K562 (cell line): Measurements from ENCODE around the gene FTL. TPM values are rescaled to one million over a fixed set of nuclear protein-coding genes. Genes with fewer than 3 reads are reported as not detected.

Source experiments
- ATAC-seq: fragments of 200-7000 bp; cut with Tn5 transposase; 3 replicates; pipeline ENCODE4 v1.9.1; 2020; ENCODE audit warnings: moderate library complexity
- BruUV-seq: library from RNA; stranded (reverse); fragments of 400-500 nt; replicated peaks from 2 replicates; lab custom pipeline; 2021; lab: Mats Ljungman, UMichigan
- CTCF ChIA-PET: fragments of 300-600 bp; formaldehyde crosslinking; extraction: SDS; loops from one replicate; lab custom pipeline; 2021; ENCODE audit warnings: low intra/inter-chr PET ratio; lab: Yijun Ruan, JAX
- POLR2A ChIA-PET: fragments of 300-600, 350-650 bp; sonication (Branson Sonifier 250); formaldehyde crosslinking; extraction: SDS; loops from one replicate; lab custom pipeline; 2021; ENCODE audit warnings: antibody characterized with exemption, inconsistent platforms; lab: Yijun Ruan, JAX
- DNase-seq, 4 experiments: peaks; one replicate each; pipeline versions ENCODE4 v3.0.0 to v3.0.0-alpha.2; 2011 to 2018; ENCODE audit warnings: low spot score in 3 of 4, mixed read lengths in 3 of 4; ENCODE audit errors: extremely low read depth in 1 of 4
- FAIRE-seq: peaks from 2 replicates; lab custom pipeline; 2011; peaks lifted over from hg19 to GRCh38; lab: Jason Lieb, UNC
- H2AFZ ChIP-seq: 2 replicates; pipeline ENCODE4 v1.6.0; 2011; ENCODE audit warnings: low read depth, low read length, control low read depth, inconsistent platforms
- H3K27ac ChIP-seq: fragments of 200-600 bp; 3 replicates; pipeline ENCODE4 v1.8.0; 2011; ENCODE audit warnings: low read depth, mild to moderate bottlenecking, control low read depth, inconsistent platforms, low read length, moderate library complexity, mixed read lengths; ENCODE audit errors: extremely low read depth
- H3K27me3 ChIP-seq, 2 experiments: fragments of 300-600 bp in 1 of 2; 2 replicates in 1 of 2; 3 replicates in 1 of 2; pipeline versions ENCODE4 v1.6.0 to v1.8.0; 2011; ENCODE audit warnings: inconsistent platforms in 2 of 2, low read length in 2 of 2, mild to moderate bottlenecking in 1 of 2, mixed read lengths in 1 of 2, moderate library complexity in 1 of 2; ENCODE audit not compliant: control insufficient read depth in 2 of 2, insufficient read depth in 2 of 2
- H3K36me3 ChIP-seq: fragments of 300-600 bp; 3 replicates; pipeline ENCODE4 v1.8.0; 2011; ENCODE audit warnings: mild to moderate bottlenecking, low read length, inconsistent platforms; ENCODE audit not compliant: control insufficient read depth, insufficient read depth
- H3K4me1 ChIP-seq, 2 experiments: fragments of 200-600 bp in 1 of 2; replicated peaks in 1 of 2; 2 replicates in 1 of 2; 3 replicates in 1 of 2; pipeline versions ENCODE4 v1.5.1 to v1.8.0; 2011; ENCODE audit warnings: inconsistent platforms in 2 of 2, low read length in 2 of 2, mild to moderate bottlenecking in 1 of 2, mixed read lengths in 1 of 2, moderate library complexity in 1 of 2; ENCODE audit not compliant: control insufficient read depth in 2 of 2, insufficient read depth in 2 of 2
- H3K4me2 ChIP-seq: 2 replicates; pipeline ENCODE4 v1.6.1; 2011; ENCODE audit warnings: low read length, control low read depth, inconsistent platforms, mixed read lengths; ENCODE audit not compliant: insufficient read depth
- H3K4me3 ChIP-seq: fragments of 200-600 bp; sonication (generic), shearing (Covaris generic); 2 replicates; pipeline ENCODE4 v1.5.1; 2016; ENCODE audit warnings: control low read depth, inconsistent platforms
- H3K79me2 ChIP-seq: fragments of 200-600 bp; 3 replicates; pipeline ENCODE4 v1.8.0; 2011; ENCODE audit warnings: low read length, inconsistent platforms; ENCODE audit not compliant: control insufficient read depth, insufficient read depth
- H3K9ac ChIP-seq, 2 experiments: 2 replicates each; pipeline versions ENCODE4 v1.6.0 to v1.6.1; 2011; ENCODE audit warnings: low read depth in 2 of 2, low read length in 2 of 2, control low read depth in 1 of 2, inconsistent platforms in 1 of 2, mild to moderate bottlenecking in 1 of 2, mixed read lengths in 1 of 2; ENCODE audit not compliant: insufficient read depth in 1 of 2
- H3K9me1 ChIP-seq: one replicate; pipeline ENCODE4 v1.6.0; 2011; ENCODE audit warnings: inconsistent platforms, mild to moderate bottlenecking, low read length, moderate library complexity; ENCODE audit not compliant: control insufficient read depth, insufficient read depth
- H3K9me3 ChIP-seq: replicated peaks from 2 replicates; pipeline ENCODE4 v1.5.1; 2011; ENCODE audit warnings: low read depth, low read length, inconsistent platforms; ENCODE audit not compliant: control insufficient read depth, insufficient read depth
- H4K20me1 ChIP-seq: replicated peaks from 2 replicates; pipeline ENCODE4 v1.6.1; 2011; ENCODE audit warnings: low read length, inconsistent platforms, mixed read lengths; ENCODE audit not compliant: control insufficient read depth, insufficient read depth
- BHLHE40 ChIP-seq: IDR thresholded peaks from 2 replicates; pipeline ENCODE4 v1.6.1; 2011; ENCODE audit warnings: low read length, improper control_type of control experiment
- E2F3 ChIP-seq: fragments of 250-450 bp; sonication (Bioruptor Pico); IDR thresholded peaks from 2 replicates; pipeline ENCODE4 v1.4.0; 2020; ENCODE audit warnings: mild to moderate bottlenecking
- KLF6 ChIP-seq: fragments of 250-450 bp; sonication (Bioruptor Pico); IDR thresholded peaks from 2 replicates; pipeline ENCODE4 v1.4.0; 2020; ENCODE audit warnings: mild to moderate bottlenecking, moderate library complexity, borderline replicate concordance
- MLLT1 ChIP-seq, 2 experiments: fragments of 450-650 bp; IDR thresholded peaks; 2 replicates each; pipeline ENCODE4 v1.6.1; 2016
- NCOA2 ChIP-seq, 2 experiments: fragments of 450-650 bp; IDR thresholded peaks; 2 replicates each; pipeline ENCODE4 v1.6.1; 2018; ENCODE audit warnings: mild to moderate bottlenecking in 2 of 2, moderate library complexity in 1 of 2; ENCODE audit not compliant: partially characterized antibody in 2 of 2
- NCOR1 ChIP-seq: fragments of 450-650 bp; IDR thresholded peaks from 2 replicates; pipeline ENCODE4 v1.6.1; 2016; ENCODE audit warnings: mild to moderate bottlenecking, moderate library complexity
- NFATC3 ChIP-seq: fragments of 450-650 bp; IDR thresholded peaks from 2 replicates; pipeline ENCODE4 v1.6.1; 2017; ENCODE audit warnings: mild to moderate bottlenecking
- POLR2A ChIP-seq: fragments of 450-650 bp; conservative IDR thresholded peaks from 2 replicates; pipeline ENCODE4 v1.6.1; 2016
- POLR2G ChIP-seq: fragments of 200-400 bp; formaldehyde crosslinking; IDR thresholded peaks from 2 replicates; pipeline ENCODE4 v1.6.1; 2017; ENCODE audit warnings: low read depth, mild to moderate bottlenecking, antibody characterized with exemption, low read length, moderate library complexity
- RBFOX2 ChIP-seq: fragments of 200-400 bp; formaldehyde crosslinking; IDR thresholded peaks from 2 replicates; pipeline ENCODE4 v1.6.1; 2017; ENCODE audit warnings: low read depth, mild to moderate bottlenecking, low read length, moderate library complexity
- SRSF1 ChIP-seq: fragments of 200-400 bp; formaldehyde crosslinking; IDR thresholded peaks from 2 replicates; pipeline ENCODE4 v1.6.1; 2017; ENCODE audit warnings: mild to moderate bottlenecking, low read depth, low read length, moderate library complexity
- TCF15 ChIP-seq: fragments of 250-450 bp; sonication (Bioruptor Pico); IDR thresholded peaks from 2 replicates; pipeline ENCODE4 v1.8.0; 2022; ENCODE audit warnings: moderate library complexity, mild to moderate bottlenecking, inconsistent platforms
- WGBS: fragments of 100-300 bp; shearing (Covaris generic); methylation state at CpG from one replicate; pipeline ENCODE4 v1.1.6; 2016; ENCODE audit warnings: low coverage, mixed read lengths; ENCODE audit not compliant: insufficient coverage; ENCODE audit errors: missing lambda C conversion rate; 5-methylcytosine and 5-hydroxymethylcytosine counted together
- in situ Hi-C: fragments of 300-500 bp; cut with MboI; formaldehyde crosslinking; loops from 4 replicates; pipeline ENCODE4 v1.15.0; 2018; ENCODE audit warnings: inconsistent platforms, mixed read lengths
- intact Hi-C: fragments of 100-400 bp; cut with micrococcal nuclease; formaldehyde crosslinking; loops from 2 replicates; pipeline ENCODE4 v1.14.2; 2022
- polyA plus RNA-seq, 8 experiments: library from polyadenylated mRNA; depleted of rRNA in 4 of 8; stranded (reverse) in 5 of 8; unstranded in 3 of 8; fragments of >200 nt; fragmentation: Nextera tagmentation in 2 of 8; fragmentation: Illumina TruSeq in 1 of 8; extraction: Ambion mirVana in 2 of 8; extraction: Trizol in 1 of 8; gene quantifications; 2 replicates each; pipeline versions ENCODE4 v1.2.1 to v1.2.3, GENCODE V29; 2011 to 2014; ENCODE audit warnings: inconsistent platforms in 1 of 8, missing spikeins in 1 of 8
- total RNA-seq, 7 experiments: library from RNA; depleted of rRNA in 6 of 7; stranded (reverse); fragments of >200 nt in 6 of 7; fragmentation: Illumina TruSeq in 2 of 7; extraction: Trizol in 2 of 7; gene quantifications; 2 replicates each; pipeline versions ENCODE4 v1.2.1 to v1.2.3, GENCODE V29; 2011 to 2021; ENCODE audit warnings: low replicate concordance in 1 of 7

Gene FTL
- total and polyA plus RNA-seq, 9 of the 15 experiments (the other 6 are each of a cell fraction or from before 2014, with no cell fraction given) = 1,231 to 27,415 (median 3,965) TPM

GRCh38 chr19:49014123-49014869 is 49.2 kb downstream of the FTL start (continued):
- no peak for TF ChIP-seq TCF15
- no peak for TF ChIP-seq E2F3 (CRISPR knock-in tag)
- TF ChIP-seq KLF6 = no peak
- TF ChIP-seq MLLT1 (IDR thresholded peaks at IDR 0.05) = no peak
- no peak for TF ChIP-seq SRSF1
- TF ChIP-seq NFATC3 = no peak
- no peak for TF ChIP-seq NCOR1

GRCh38 chr19:49014870-49015255 is 49.8 kb downstream of the FTL start:
- FAIRE-seq = no peak
- intact Hi-C loops = no loop called here
- Histone ChIP-seq H3K27me3 (no peaks in the 10 kb centered on the region), H3K36me3 (peaks cover 64% of the 10 kb centered on the region; the same call in 2 of the 3 replicates), H3K9me1 (peaks cover 3% of the 10 kb centered on the region), H4K20me1 (peaks cover 9% of the 10 kb centered on the region; the same call in 1 of the 2 replicates), H3K79me2 (no peaks in the 10 kb centered on the region), H3K27ac (no peak overlapping the region), H2AFZ (no peak overlapping the region), H3K9ac (no peak overlapping the region), H3K4me3 (no peak overlapping the region), H3K4me2 (no peak overlapping the region), H3K9me3 (no peaks in the 10 kb centered on the region), H3K4me1 (peaks cover 15 to 51% of the 10 kb centered on the region in 2 experiments; a peak in 4 of 5 replicates)
- BruUV-seq = no TSS peak
- in situ Hi-C loops = no loop called here
- 96% methylated on average over 18 of the region's 18 CpGs for WGBS
- ChIA-PET POLR2A (interaction anchor here (0.8 kb wide), 1 partner anchor 10 kb away, joined by 5 read pairs; no protein-coding TSS in a partner anchor), CTCF (no interaction called here)
- ATAC-seq = no peak
- TF ChIP-seq NCOA2 (IDR thresholded peaks at IDR 0.05; ENCODE audit: partially characterized antibody in 2 of 2) (no peak), RBFOX2 (peak; percentile 18; the same call in 1 of the 2 replicates), POLR2A (0 out of 2 replicates have a peak, but pooled peaks have one; percentile 3), POLR2G (peak; percentile 64), BHLHE40 (no peak)
- DNase-seq = no peak
